Sigmoid colon (tissue), 4 donors: ENCODE measurements around the gene NOVA1.

Source experiments
- CTCF ChIP-seq, 4 experiments: fragments of 450-650 bp in 3 of 4; fragments of 200-600 bp in 1 of 4; IDR thresholded peaks; one replicate each; pipeline ENCODE4 v1.5.1; 2016 to 2019; ENCODE audit warnings: antibody characterized with exemption in 4 of 4, mild to moderate bottlenecking in 3 of 4, moderate library complexity in 2 of 4
- EP300 ChIP-seq, 4 donors: sonication (generic); formaldehyde crosslinking; IDR thresholded peaks; one replicate each; pipeline ENCODE4 v1.6.1; 2017; ENCODE audit warnings: antibody characterized with exemption in 4 of 4
- POLR2A ChIP-seq, 2 donors: fragments of 450-650 bp; IDR thresholded peaks; one replicate each; pipeline ENCODE4 v1.6.1; 2016; ENCODE audit warnings: antibody characterized with exemption in 2 of 2, mild to moderate bottlenecking in 2 of 2, moderate library complexity in 2 of 2

- no peak for TF ChIP-seq CTCF (IDR thresholded peaks at IDR 0.05)
- no peak for TF ChIP-seq POLR2A (IDR thresholded peaks at IDR 0.05)
- TF ChIP-seq EP300 (IDR thresholded peaks at IDR 0.05): no peak
Measured at GRCh38 chr14:26454105-26454504, 143.7 kb downstream of the NOVA1 start.
